ENCODE results near the gene SRSF11.

- TF ChIP-seq CTCF (optimal IDR thresholded peaks at IDR 0.05 in 1 of 3, IDR thresholded peaks at IDR 0.05 in 1 of 3, conservative IDR thresholded peaks at IDR 0.05 in 1 of 3; ENCODE audit: extremely low read depth in 1 of 3, insufficient read depth in 2 of 3, low read length in 3 of 3) (no peak), EZH2 (IDR thresholded peaks at IDR 0.05; ENCODE audit: low read length) (no peak)
Observed at GRCh38 chr1:70248729-70249128, 27.5 kb downstream of the SRSF11 start.

All from keratinocyte (primary cell).